ENCODE measurements around the gene TIPARP.

The TIPARP gene

GRCh38 chr3:156675830-156676767 is 1.7 kb downstream of the TIPARP start:
- DNase-seq, result peak in 5 of 56 donors; percentile 17 to 49 (median 31)

- DNase-seq, result no peak
These were observed 2.5 kb downstream of the TIPARP start for GRCh38 chr3:156676768-156677479.

GRCh38 chr3:156677536-156677935 is 3.1 kb downstream of the TIPARP start:
- DNase-seq, result no peak

- DNase-seq, result no peak
These were observed 3.8 kb downstream of the TIPARP start for GRCh38 chr3:156678197-156678596.

GRCh38 chr3:156680243-156680914 is 6.0 kb downstream of the TIPARP start:
- DNase-seq, result no peak

GRCh38 chr3:156681002-156681401 is 6.6 kb downstream of the TIPARP start:
- peak in 1 of 56 donors; percentile 1 for DNase-seq

GRCh38 chr3:156682501-156682900 is 8.1 kb downstream of the TIPARP start:
- no peak for DNase-seq

- no peak for DNase-seq
These were observed 8.6 kb downstream of the TIPARP start for GRCh38 chr3:156682963-156683362.

GRCh38 chr3:156685198-156685597 is 10.8 kb downstream of the TIPARP start:
- DNase-seq, result no peak

- DNase-seq, result no peak
These were observed 11.4 kb downstream of the TIPARP start for GRCh38 chr3:156685752-156686151.

GRCh38 chr3:156687023-156687422 is 12.6 kb downstream of the TIPARP start:
- no peak for DNase-seq

GRCh38 chr3:156688632-156689452 is 14.5 kb downstream of the TIPARP start:
- no peak for DNase-seq

- DNase-seq, result no peak
These were observed 15.2 kb downstream of the TIPARP start for GRCh38 chr3:156689608-156690007.

- DNase-seq, result no peak
These were observed 17.5 kb downstream of the TIPARP start for GRCh38 chr3:156691920-156692319.

- DNase-seq, result no peak
These were observed 18.8 kb downstream of the TIPARP start for GRCh38 chr3:156693166-156693565.

- DNase-seq, result no peak
These were observed 20.1 kb downstream of the TIPARP start for GRCh38 chr3:156694536-156694935.

- DNase-seq, result no peak
These were observed 28.0 kb downstream of the TIPARP start for GRCh38 chr3:156702367-156702766.

GRCh38 chr3:156704370-156705036 is 30.1 kb downstream of the TIPARP start:
- DNase-seq, result no peak

- DNase-seq, result no peak
These were observed 31.6 kb downstream of the TIPARP start for GRCh38 chr3:156705761-156706616.
